A549 (cell line): ENCODE results near the gene EHD3. TPM values are rescaled to one million over a fixed set of nuclear protein-coding genes. Genes with fewer than 3 reads are reported as not detected.
A peak's percentile ranks its signal among the peaks of the same experiment; 100 is the strongest.

Experiments
- ATAC-seq, 2 experiments: fragments of 200-7000 bp in 1 of 2; fragments of >200 bp in 1 of 2; cut with Nextera tagmentation in 1 of 2; cut with Tn5 transposase in 1 of 2; 3 replicates each; pipeline versions ENCODE4 v1.8.0 to v1.9.1; 2018 to 2020; ENCODE audit warnings: mild to moderate bottlenecking in 1 of 2, moderate library complexity in 1 of 2
- CTCF ChIA-PET: fragments of 300-600 bp; sonication (Branson Sonifier 250); formaldehyde crosslinking; extraction: SDS; loops from one replicate; lab custom pipeline; 2021; ENCODE audit warnings: antibody characterized with exemption, inconsistent platforms; lab: Yijun Ruan, JAX
- POLR2A ChIA-PET: fragments of 350-600 bp; formaldehyde crosslinking; extraction: SDS; loops from one replicate; lab custom pipeline; 2021; ENCODE audit warnings: antibody characterized with exemption, inconsistent platforms; lab: Yijun Ruan, JAX
- DNase-seq, 2 experiments: peaks; one replicate each; pipeline versions ENCODE4 v3.0.0 to v3.0.0-alpha.2; 2011 to 2016; ENCODE audit warnings: low read depth in 1 of 2, low spot score in 1 of 2
- FAIRE-seq: peaks from 2 replicates; lab custom pipeline; 2011; peaks lifted over from hg19 to GRCh38; lab: Jason Lieb, UNC
- H3K27ac ChIP-seq, 2 experiments: fragments of >200 bp; sonication (Bioruptor Twin); formaldehyde crosslinking; 3 replicates each; pipeline ENCODE4 v1.5.1; 2016 to 2017
- H3K4me1 ChIP-seq: fragments of >200 bp; sonication (Bioruptor Twin); formaldehyde crosslinking; 3 replicates; pipeline ENCODE4 v1.6.1; 2016
- H3K4me2 ChIP-seq: fragments of >200 bp; sonication (Bioruptor Twin); formaldehyde crosslinking; 3 replicates; pipeline ENCODE4 v1.6.1; 2016
- H3K4me3 ChIP-seq: fragments of >200 bp; sonication (Bioruptor Twin); formaldehyde crosslinking; 3 replicates; pipeline ENCODE4 v1.5.1; 2016
- H3K9me3 ChIP-seq: fragments of >200 bp; sonication (Bioruptor Twin); formaldehyde crosslinking; 3 replicates; pipeline ENCODE4 v1.6.1; 2016
- BHLHE40 ChIP-seq: IDR thresholded peaks from 2 replicates; pipeline ENCODE4 v1.6.1; 2012; ENCODE audit warnings: low read depth, low read length, inconsistent platforms
- CBX8 ChIP-seq: fragments of 200-600 bp; sonication (generic); IDR thresholded peaks from 2 replicates; pipeline ENCODE4 v1.6.1; 2016
- CEBPB ChIP-seq, 2 experiments: fragments of >200 bp in 1 of 2; sonication (Bioruptor Twin) in 1 of 2; formaldehyde crosslinking in 1 of 2; IDR thresholded peaks; 2 replicates each; pipeline ENCODE4 v1.6.1; 2012 to 2016
- CHD2 ChIP-seq: fragments of 150-350 bp; IDR thresholded peaks from 2 replicates; pipeline ENCODE4 v1.6.1; 2014; ENCODE audit warnings: low read length; ENCODE audit not compliant: partially characterized antibody
- CHD4 ChIP-seq: fragments of 200-600 bp; sonication (generic); IDR thresholded peaks from 2 replicates; pipeline ENCODE4 v1.6.1; 2016; ENCODE audit warnings: antibody characterized with exemption, mild to moderate bottlenecking, borderline replicate concordance
- CTCF ChIP-seq: fragments of >200 bp; sonication (Bioruptor Twin); formaldehyde crosslinking; IDR thresholded peaks from 3 replicates; pipeline ENCODE4 v1.5.1; 2016
- EP300 ChIP-seq, 2 experiments: fragments of >200 bp; sonication (Bioruptor Twin); formaldehyde crosslinking; IDR thresholded peaks; 2 replicates in 1 of 2; 3 replicates in 1 of 2; pipeline ENCODE4 v1.6.1; 2016 to 2017
- ESRRA ChIP-seq: fragments of 150-350 bp; IDR thresholded peaks from 2 replicates; pipeline ENCODE4 v1.6.1; 2014; ENCODE audit warnings: mild to moderate bottlenecking, low read length, borderline replicate concordance
- GATA3 ChIP-seq: IDR thresholded peaks from 2 replicates; pipeline ENCODE4 v1.6.1; 2012; ENCODE audit warnings: borderline replicate concordance
- HOXB13 ChIP-seq: fragments of 250-450 bp; sonication (Bioruptor Pico); IDR thresholded peaks from 2 replicates; pipeline ENCODE4 v1.5.0; 2020; ENCODE audit warnings: low read depth, mild to moderate bottlenecking, moderate library complexity
- HOXB5 ChIP-seq: fragments of 250-450 bp; sonication (Bioruptor Pico); IDR thresholded peaks from 2 replicates; pipeline ENCODE4 v1.5.0; 2020; ENCODE audit warnings: mild to moderate bottlenecking, moderate library complexity
- KDM1A ChIP-seq: fragments of 200-600 bp; sonication (generic); IDR thresholded peaks from 2 replicates; pipeline ENCODE4 v1.6.1; 2016; ENCODE audit warnings: low read depth, mild to moderate bottlenecking
- MAZ ChIP-seq: fragments of 150-350 bp; IDR thresholded peaks from 2 replicates; pipeline ENCODE4 v1.6.1; 2014; ENCODE audit warnings: antibody characterized with exemption, low read depth, low read length, borderline replicate concordance
- MYC ChIP-seq: IDR thresholded peaks from 2 replicates; pipeline ENCODE4 v1.6.1; 2012; ENCODE audit warnings: mild to moderate bottlenecking, inconsistent platforms, low read length, improper control_type of control experiment, borderline replicate concordance
- NFE2L2 ChIP-seq: fragments of 150-350 bp; conservative IDR thresholded peaks from 2 replicates; pipeline ENCODE4 v1.6.1; 2014; ENCODE audit warnings: low read length
- NPAS2 ChIP-seq: fragments of 250-450 bp; sonication (Bioruptor Pico); IDR thresholded peaks from 2 replicates; pipeline ENCODE4 v1.8.0; 2022; ENCODE audit warnings: mild to moderate bottlenecking, moderate library complexity, borderline replicate concordance
- NR3C1 ChIP-seq: fragments of >200 bp; sonication (Bioruptor Twin); formaldehyde crosslinking; IDR thresholded peaks from 3 replicates; pipeline ENCODE4 v1.6.1; 2017
- PHF8 ChIP-seq: fragments of 200-600 bp; sonication (generic); IDR thresholded peaks from 2 replicates; pipeline ENCODE4 v1.6.1; 2016; ENCODE audit warnings: low read depth, mild to moderate bottlenecking, antibody characterized with exemption, moderate library complexity, borderline replicate concordance
- POLR2A ChIP-seq: IDR thresholded peaks from 2 replicates; pipeline ENCODE4 v1.6.1; 2012; ENCODE audit warnings: mild to moderate bottlenecking, low read length
- POLR2AphosphoS2 ChIP-seq: conservative IDR thresholded peaks from 2 replicates; pipeline ENCODE4 v1.6.1; 2012; ENCODE audit warnings: low read length, improper control_type of control experiment, inconsistent platforms
- RARB ChIP-seq: fragments of 250-450 bp; sonication (Bioruptor Pico); IDR thresholded peaks from 2 replicates; pipeline ENCODE4 v1.8.0; 2021; ENCODE audit warnings: mild to moderate bottlenecking, moderate library complexity
- REST ChIP-seq: fragments of 200-600 bp; sonication (generic); IDR thresholded peaks from 2 replicates; pipeline ENCODE4 v1.6.1; 2016; ENCODE audit warnings: antibody characterized with exemption, mild to moderate bottlenecking, moderate library complexity
- RNF2 ChIP-seq: fragments of 200-600 bp; sonication (generic); IDR thresholded peaks from 2 replicates; pipeline ENCODE4 v1.6.1; 2016; ENCODE audit warnings: low read depth, mild to moderate bottlenecking, antibody characterized with exemption, moderate library complexity, borderline replicate concordance
- WGBS: methylation state at CpG from one replicate; pipeline ENCODE4 v1.1.6; 2017; ENCODE audit errors: missing lambda C conversion rate; 5-methylcytosine and 5-hydroxymethylcytosine counted together
- polyA plus RNA-seq, 4 experiments: library from polyadenylated mRNA; depleted of rRNA in 3 of 4; stranded (reverse); fragments of >200 nt; fragmentation: RNase III in 1 of 4; extraction: RNeasy Plus Mini Kit Qiagen cat#74134 plus additional on column Dnase treatment in 1 of 4; gene quantifications; 2 replicates in 3 of 4; 3 replicates in 1 of 4; pipeline ENCODE4 v1.2.3, GENCODE V29; 2011 to 2017
- TF ChIP-seq, protein P1 (sequence below): fragments of 450-650 bp; IDR thresholded peaks from 2 replicates; pipeline ENCODE4 v1.6.1; 2014; ENCODE audit warnings: antibody characterized with exemption
- TF ChIP-seq, protein P2 (sequence below): IDR thresholded peaks from 2 replicates; pipeline ENCODE4 v1.6.1; 2012
- TF ChIP-seq, protein P3 (sequence below): IDR thresholded peaks from 2 replicates; pipeline ENCODE4 v1.6.1; 2012; ENCODE audit warnings: low read depth, borderline replicate concordance
- TF ChIP-seq, protein P4 (sequence below): fragments of 250-450 bp; sonication (Bioruptor Pico); IDR thresholded peaks from 2 replicates; pipeline ENCODE4 v1.5.0; 2021; ENCODE audit warnings: mild to moderate bottlenecking, moderate library complexity, borderline replicate concordance

The EHD3 gene
- polyA plus RNA-seq, 2 of the 4 experiments (the other 2 are of a cell fraction): 8.7 to 10.6 TPM

DNA sequence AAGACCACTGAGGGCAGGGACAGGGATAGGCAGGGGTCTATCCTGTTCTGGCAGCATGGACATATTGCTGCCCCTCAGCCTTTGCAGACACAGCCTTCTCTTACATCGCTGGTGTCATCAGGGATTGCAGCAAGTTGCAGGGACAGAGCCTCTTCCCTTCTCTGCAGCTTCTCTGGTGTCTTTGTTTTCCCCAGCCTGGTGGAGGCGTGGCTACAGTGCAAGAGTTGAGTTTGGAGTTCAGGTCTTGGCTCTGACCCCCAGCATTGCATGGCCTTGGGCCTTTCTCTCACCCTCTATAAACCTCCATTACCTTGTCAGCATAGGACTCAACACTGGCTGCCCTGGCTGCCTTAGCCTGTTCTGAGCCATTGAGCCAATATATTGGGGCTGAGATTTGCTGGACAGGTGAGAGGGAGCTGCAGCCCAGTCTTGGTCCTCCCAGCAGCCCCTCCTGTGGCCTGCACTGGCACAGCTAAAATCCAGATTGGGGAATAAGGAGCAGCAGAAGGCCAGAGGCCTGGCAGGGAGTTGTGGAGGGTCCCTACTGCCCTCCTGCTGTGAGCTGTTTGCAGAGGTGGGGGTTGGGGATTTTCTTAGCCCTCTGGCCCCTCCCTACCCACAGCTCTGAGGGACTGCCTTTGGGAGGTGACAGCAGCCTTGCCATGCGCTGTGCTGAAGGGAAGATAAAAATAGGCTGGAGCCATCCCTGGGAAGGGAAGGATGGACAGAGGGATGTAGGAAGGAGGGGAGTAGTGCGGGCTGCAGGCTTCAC, 22.8 kb downstream of the EHD3 start:
- WGBS: 77% methylated on average over 4 of the region's 4 CpGs
- POLR2A ChIA-PET: no interaction called here
- Histone ChIP-seq H3K4me3 (no peak overlapping the region), H3K9me3 (no peaks in the 10 kb centered on the region), H3K27ac (no peak overlapping the region), H3K4me2 (no peak overlapping the region), H3K4me1 (no peaks in the 10 kb centered on the region)
- FAIRE-seq (no peak), DNase-seq (no peak), ATAC-seq (0 out of 6 replicates have a peak, but pooled peaks of 1 of the 2 experiments have one; percentile 15)
- CTCF ChIA-PET: interaction anchor here (1.1 to 1.6 kb wide), 5 partner anchors 22 to 98 kb away, joined by 3 to 6 read pairs (median 4); partner anchors contain the start of gene EHD3
- TF ChIP-seq CEBPB (IDR thresholded peaks at IDR 0.05): no peak
- no peak for TF ChIP-seq CHD4
- no peak for TF ChIP-seq KDM1A
- no peak for TF ChIP-seq EP300 (IDR thresholded peaks at IDR 0.05)
- TF ChIP-seq BHLHE40: no peak
- no peak for TF ChIP-seq POLR2A
- TF ChIP-seq, protein P1, sequence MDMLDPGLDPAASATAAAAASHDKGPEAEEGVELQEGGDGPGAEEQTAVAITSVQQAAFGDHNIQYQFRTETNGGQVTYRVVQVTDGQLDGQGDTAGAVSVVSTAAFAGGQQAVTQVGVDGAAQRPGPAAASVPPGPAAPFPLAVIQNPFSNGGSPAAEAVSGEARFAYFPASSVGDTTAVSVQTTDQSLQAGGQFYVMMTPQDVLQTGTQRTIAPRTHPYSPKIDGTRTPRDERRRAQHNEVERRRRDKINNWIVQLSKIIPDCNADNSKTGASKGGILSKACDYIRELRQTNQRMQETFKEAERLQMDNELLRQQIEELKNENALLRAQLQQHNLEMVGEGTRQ: no peak
- no peak for TF ChIP-seq POLR2AphosphoS2
- TF ChIP-seq MYC: no peak
- no peak for TF ChIP-seq RNF2
- TF ChIP-seq ESRRA: no peak
- TF ChIP-seq RARB (CRISPR knock-in tag): no peak
- no peak for TF ChIP-seq NFE2L2
- TF ChIP-seq HOXB13 (CRISPR knock-in tag): no peak
- TF ChIP-seq NR3C1: no peak

DNA sequence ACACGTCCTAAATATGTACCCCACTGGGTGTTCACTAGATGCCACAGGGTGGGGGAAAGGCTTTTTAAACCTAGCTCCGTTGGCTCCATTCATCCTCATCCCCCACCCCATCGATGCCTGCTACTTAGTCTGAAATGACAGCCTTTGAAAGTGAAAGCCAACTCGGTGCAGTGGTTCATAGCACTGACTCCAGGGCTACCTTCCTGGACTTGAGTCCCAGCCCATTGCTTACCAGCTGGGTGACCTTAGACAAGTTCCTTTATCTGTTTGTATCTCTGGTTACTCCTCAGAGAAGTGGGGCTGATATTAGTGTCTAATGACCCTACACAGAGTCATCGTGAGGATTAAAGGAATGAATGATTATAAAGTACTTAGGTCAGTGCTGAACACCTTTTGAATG, 24.4 kb downstream of the EHD3 start:
- H3K9me3 ChIP-seq: no peaks in the 10 kb centered on the region
- H3K27ac ChIP-seq: no peak overlapping the region
- ChIA-PET CTCF (interaction anchor here (0.6 to 1.6 kb wide), 4 partner anchors 24 to 256 kb away, joined by 3 to 6 read pairs (median 3); partner anchors contain the start of gene EHD3), POLR2A (no interaction called here)
- no peak for DNase-seq
- no peak overlapping the region for H3K4me2 ChIP-seq
- WGBS: 67% methylated on average over 5 of the region's 5 CpGs
- H3K4me3 ChIP-seq: no peak overlapping the region
- ATAC-seq: no peak
- FAIRE-seq: no peak
- H3K4me1 ChIP-seq: no peaks in the 10 kb centered on the region
- TF ChIP-seq HOXB5 (no peak), NR3C1 (no peak), CTCF (no peak), PHF8 (no peak), NPAS2 (CRISPR knock-in tag) (no peak), CBX8 (no peak), REST (no peak), POLR2A (no peak), CHD2 (no peak), MAZ (no peak), GATA3 (no peak)
- TF ChIP-seq, protein P2, sequence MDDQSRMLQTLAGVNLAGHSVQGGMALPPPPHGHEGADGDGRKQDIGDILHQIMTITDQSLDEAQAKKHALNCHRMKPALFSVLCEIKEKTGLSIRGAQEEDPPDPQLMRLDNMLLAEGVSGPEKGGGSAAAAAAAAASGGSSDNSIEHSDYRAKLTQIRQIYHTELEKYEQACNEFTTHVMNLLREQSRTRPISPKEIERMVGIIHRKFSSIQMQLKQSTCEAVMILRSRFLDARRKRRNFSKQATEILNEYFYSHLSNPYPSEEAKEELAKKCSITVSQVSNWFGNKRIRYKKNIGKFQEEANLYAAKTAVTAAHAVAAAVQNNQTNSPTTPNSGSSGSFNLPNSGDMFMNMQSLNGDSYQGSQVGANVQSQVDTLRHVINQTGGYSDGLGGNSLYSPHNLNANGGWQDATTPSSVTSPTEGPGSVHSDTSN: no peak
- TF ChIP-seq, protein P3, sequence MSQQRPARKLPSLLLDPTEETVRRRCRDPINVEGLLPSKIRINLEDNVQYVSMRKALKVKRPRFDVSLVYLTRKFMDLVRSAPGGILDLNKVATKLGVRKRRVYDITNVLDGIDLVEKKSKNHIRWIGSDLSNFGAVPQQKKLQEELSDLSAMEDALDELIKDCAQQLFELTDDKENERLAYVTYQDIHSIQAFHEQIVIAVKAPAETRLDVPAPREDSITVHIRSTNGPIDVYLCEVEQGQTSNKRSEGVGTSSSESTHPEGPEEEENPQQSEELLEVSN: no peak
- TF ChIP-seq, protein P4, sequence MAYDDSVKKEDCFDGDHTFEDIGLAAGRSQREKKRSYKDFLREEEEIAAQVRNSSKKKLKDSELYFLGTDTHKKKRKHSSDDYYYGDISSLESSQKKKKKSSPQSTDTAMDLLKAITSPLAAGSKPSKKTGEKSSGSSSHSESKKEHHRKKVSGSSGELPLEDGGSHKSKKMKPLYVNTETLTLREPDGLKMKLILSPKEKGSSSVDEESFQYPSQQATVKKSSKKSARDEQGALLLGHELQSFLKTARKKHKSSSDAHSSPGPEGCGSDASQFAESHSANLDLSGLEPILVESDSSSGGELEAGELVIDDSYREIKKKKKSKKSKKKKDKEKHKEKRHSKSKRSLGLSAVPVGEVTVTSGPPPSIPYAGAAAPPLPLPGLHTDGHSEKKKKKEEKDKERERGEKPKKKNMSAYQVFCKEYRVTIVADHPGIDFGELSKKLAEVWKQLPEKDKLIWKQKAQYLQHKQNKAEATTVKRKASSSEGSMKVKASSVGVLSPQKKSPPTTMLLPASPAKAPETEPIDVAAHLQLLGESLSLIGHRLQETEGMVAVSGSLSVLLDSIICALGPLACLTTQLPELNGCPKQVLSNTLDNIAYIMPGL (CRISPR knock-in tag): no peak
